NK-92 (cell line): ENCODE results near the gene F2RL2.

Experiments used
- DNase-seq: peaks from one replicate; lab custom pipeline; 2025; ENCODE audit not compliant: unreplicated experiment; lab: John Stamatoyannopoulos, UW

F2RL2 gene

GRCh38 chr5:76590027-76590426, 33.2 kb downstream of the F2RL2 start:
- DNase-seq, result no peak

- no peak for DNase-seq
Observed at GRCh38 chr5:76586531-76586930, 36.7 kb downstream of the F2RL2 start.

GRCh38 chr5:76585783-76586217, 37.4 kb downstream of the F2RL2 start:
- no peak for DNase-seq

- DNase-seq, result no peak
Observed at GRCh38 chr5:76583163-76584047, 39.8 kb downstream of the F2RL2 start.

GRCh38 chr5:76582230-76583162, 40.7 kb downstream of the F2RL2 start:
- no peak for DNase-seq

GRCh38 chr5:76580981-76581380, 42.2 kb downstream of the F2RL2 start:
- DNase-seq, result no peak

GRCh38 chr5:76579166-76579937, 43.9 kb downstream of the F2RL2 start:
- DNase-seq, result no peak

- no peak for DNase-seq
Observed at GRCh38 chr5:76576996-76577395, 46.2 kb downstream of the F2RL2 start.

GRCh38 chr5:76576450-76576849, 46.8 kb downstream of the F2RL2 start:
- no peak for DNase-seq

- no peak for DNase-seq
Observed at GRCh38 chr5:76571559-76571958, 51.6 kb downstream of the F2RL2 start.

GRCh38 chr5:76570153-76570552, 53.0 kb downstream of the F2RL2 start:
- no peak for DNase-seq
